ENCODE measurements around the gene APBA2. TPM values are rescaled to one million over a fixed set of nuclear protein-coding genes. Genes with fewer than 3 reads are reported as not detected.

Gene APBA2
- total and polyA plus RNA-seq, 10 of the 15 experiments (the other 5 are each of a cell fraction or from before 2014, with no cell fraction given): 0.06 to 0.26 (median 0.07) TPM; not detected in 7

- CTCF ChIA-PET: no interaction called here
Measured at GRCh38 chr15:29058903-29059539, 173.2 kb downstream of the APBA2 start.

More at GRCh38 chr15:29058903-29059539, 173.2 kb downstream of the APBA2 start:
- FAIRE-seq (no peak), ATAC-seq (no peak), DNase-seq (ENCODE audit: low read depth, low spot score) (no peak)
- no peaks in the 10 kb centered on the region for H3K27me3 ChIP-seq (replicated peaks in 1 of 2; ENCODE audit: control insufficient read depth in 2 of 2, insufficient read depth in 2 of 2, low read length in 1 of 2)
- intact Hi-C loops (cut with micrococcal nuclease; ENCODE audit: unreplicated experiment) (no loop called here), in situ Hi-C loops (cut with MboI) (no loop called here)
- no peaks in the 10 kb centered on the region for H3K79me2 ChIP-seq (ENCODE audit: control insufficient read depth, insufficient read depth, low read length)
- no peaks in the 10 kb centered on the region for H4K20me1 ChIP-seq (ENCODE audit: control insufficient read depth, insufficient read depth)
- H3K27ac ChIP-seq (ENCODE audit: control insufficient read depth, insufficient read depth): no peak overlapping the region
- ChIA-PET RAD21 (ENCODE audit: unreplicated experiment) (no interaction called here), POLR2A (no interaction called here), SMC1A (ENCODE audit: uncharacterized antibody, unreplicated experiment) (interaction anchor here (0.6 kb wide), 1 partner anchor 11 kb away, joined by 3 read pairs; no protein-coding TSS in a partner anchor)
- no peaks in the 10 kb centered on the region for H3K9me3 ChIP-seq (replicated peaks; ENCODE audit: control insufficient read depth, insufficient read depth, low read length)
- no peak overlapping the region for H2AFZ ChIP-seq (ENCODE audit: control insufficient read depth, low read depth, low read length)
- H3K9ac ChIP-seq (ENCODE audit: control insufficient read depth, insufficient read depth, low read length): no peak overlapping the region
- BruUV-seq (replicated peaks): no TSS peak
- H3K4me1 ChIP-seq (ENCODE audit: control insufficient read depth, insufficient read depth, low read length): no peaks in the 10 kb centered on the region
- H3K36me3 ChIP-seq (ENCODE audit: control insufficient read depth in 2 of 2, insufficient read depth in 2 of 2, low read length in 1 of 2): no peaks in the 10 kb centered on the region
- 0% methylated on average over 6 of the region's 6 CpGs for whole genome bisulfite sequencing (ENCODE audit: insufficient coverage, insufficient replicate concordance, low lambda C conversion rate, missing lambda C conversion rate)
- H3K4me2 ChIP-seq (ENCODE audit: control insufficient read depth, insufficient read depth): no peak overlapping the region
- H3K4me3 ChIP-seq: no peak overlapping the region
- TF ChIP-seq SIN3A (IDR thresholded peaks at IDR 0.05; ENCODE audit: low read depth, low read length) (no peak), POLR2AphosphoS2 (IDR thresholded peaks at IDR 0.05; ENCODE audit: low read depth, low read length) (no peak), ZNF384 (IDR thresholded peaks at IDR 0.05; ENCODE audit: borderline replicate concordance, low read depth, low read length) (no peak), TARDBP (IDR thresholded peaks at IDR 0.05; ENCODE audit: borderline replicate concordance) (no peak), HDAC6 (IDR thresholded peaks at IDR 0.05; ENCODE audit: unreplicated experiment) (no peak), KAT2A (conservative IDR thresholded peaks at IDR 0.05; ENCODE audit: control insufficient read depth, low read depth, low read length) (no peak), USF2 (IDR thresholded peaks at IDR 0.05; ENCODE audit: borderline replicate concordance, low read depth, low read length) (no peak), ZNF207 (IDR thresholded peaks at IDR 0.05; ENCODE audit: borderline replicate concordance) (no peak), KDM1A (IDR thresholded peaks at IDR 0.05; ENCODE audit: borderline replicate concordance) (no peak), RB1 (IDR thresholded peaks at IDR 0.05; ENCODE audit: borderline replicate concordance) (no peak), BCL11A (IDR thresholded peaks at IDR 0.05; ENCODE audit: low read depth, low read length) (no peak), HCFC1 (IDR thresholded peaks at IDR 0.05; ENCODE audit: low read length) (no peak)
- TF ChIP-seq, protein P1, sequence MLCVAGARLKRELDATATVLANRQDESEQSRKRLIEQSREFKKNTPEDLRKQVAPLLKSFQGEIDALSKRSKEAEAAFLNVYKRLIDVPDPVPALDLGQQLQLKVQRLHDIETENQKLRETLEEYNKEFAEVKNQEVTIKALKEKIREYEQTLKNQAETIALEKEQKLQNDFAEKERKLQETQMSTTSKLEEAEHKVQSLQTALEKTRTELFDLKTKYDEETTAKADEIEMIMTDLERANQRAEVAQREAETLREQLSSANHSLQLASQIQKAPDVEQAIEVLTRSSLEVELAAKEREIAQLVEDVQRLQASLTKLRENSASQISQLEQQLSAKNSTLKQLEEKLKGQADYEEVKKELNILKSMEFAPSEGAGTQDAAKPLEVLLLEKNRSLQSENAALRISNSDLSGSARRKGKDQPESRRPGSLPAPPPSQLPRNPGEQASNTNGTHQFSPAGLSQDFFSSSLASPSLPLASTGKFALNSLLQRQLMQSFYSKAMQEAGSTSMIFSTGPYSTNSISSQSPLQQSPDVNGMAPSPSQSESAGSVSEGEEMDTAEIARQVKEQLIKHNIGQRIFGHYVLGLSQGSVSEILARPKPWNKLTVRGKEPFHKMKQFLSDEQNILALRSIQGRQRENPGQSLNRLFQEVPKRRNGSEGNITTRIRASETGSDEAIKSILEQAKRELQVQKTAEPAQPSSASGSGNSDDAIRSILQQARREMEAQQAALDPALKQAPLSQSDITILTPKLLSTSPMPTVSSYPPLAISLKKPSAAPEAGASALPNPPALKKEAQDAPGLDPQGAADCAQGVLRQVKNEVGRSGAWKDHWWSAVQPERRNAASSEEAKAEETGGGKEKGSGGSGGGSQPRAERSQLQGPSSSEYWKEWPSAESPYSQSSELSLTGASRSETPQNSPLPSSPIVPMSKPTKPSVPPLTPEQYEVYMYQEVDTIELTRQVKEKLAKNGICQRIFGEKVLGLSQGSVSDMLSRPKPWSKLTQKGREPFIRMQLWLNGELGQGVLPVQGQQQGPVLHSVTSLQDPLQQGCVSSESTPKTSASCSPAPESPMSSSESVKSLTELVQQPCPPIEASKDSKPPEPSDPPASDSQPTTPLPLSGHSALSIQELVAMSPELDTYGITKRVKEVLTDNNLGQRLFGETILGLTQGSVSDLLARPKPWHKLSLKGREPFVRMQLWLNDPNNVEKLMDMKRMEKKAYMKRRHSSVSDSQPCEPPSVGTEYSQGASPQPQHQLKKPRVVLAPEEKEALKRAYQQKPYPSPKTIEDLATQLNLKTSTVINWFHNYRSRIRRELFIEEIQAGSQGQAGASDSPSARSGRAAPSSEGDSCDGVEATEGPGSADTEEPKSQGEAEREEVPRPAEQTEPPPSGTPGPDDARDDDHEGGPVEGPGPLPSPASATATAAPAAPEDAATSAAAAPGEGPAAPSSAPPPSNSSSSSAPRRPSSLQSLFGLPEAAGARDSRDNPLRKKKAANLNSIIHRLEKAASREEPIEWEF (IDR thresholded peaks at IDR 0.05; ENCODE audit: insufficient replicate concordance, low read depth, low read length): no peak
